Lung (tissue), 12 donors: ENCODE data around the gene ALX4. TPM values are rescaled to one million over a fixed set of nuclear protein-coding genes. Genes with fewer than 3 reads are reported as not detected.

ENCODE experiments used
- ATAC-seq: fragments of 200-7000 bp; cut with Tn5 transposase; one replicate; pipeline ENCODE4 v1.9.1; 2020; ENCODE audit warnings: moderate number of reproducible peaks; ENCODE audit not compliant: insufficient read depth, low FRiP score
- DNase-seq, 3 donors: peaks; one replicate each; pipeline ENCODE4 v3.0.0-alpha.2; 2013 to 2017
- H3K27ac ChIP-seq, 2 donors: one replicate each; pipeline ENCODE4 v1.5.1; 2013; ENCODE audit warnings: mild to moderate bottlenecking in 2 of 2, moderate library complexity in 2 of 2, control low read depth in 1 of 2, inconsistent platforms in 1 of 2, low read depth in 1 of 2, low read length in 1 of 2
- H3K27me3 ChIP-seq, 3 donors: one replicate each; pipeline ENCODE4 v1.5.1; 2013; ENCODE audit warnings: low read length in 2 of 3; ENCODE audit not compliant: control insufficient read depth in 3 of 3, insufficient read depth in 3 of 3
- H3K36me3 ChIP-seq, 4 donors: one replicate each; pipeline ENCODE4 v1.5.1; 2013; ENCODE audit warnings: low read length in 4 of 4, mild to moderate bottlenecking in 1 of 4, moderate library complexity in 1 of 4; ENCODE audit not compliant: control insufficient read depth in 4 of 4, insufficient read depth in 4 of 4
- H3K4me1 ChIP-seq, 5 donors: one replicate each; pipeline ENCODE4 v1.5.1; 2013; ENCODE audit warnings: low read length in 5 of 5, mild to moderate bottlenecking in 2 of 5, moderate library complexity in 1 of 5; ENCODE audit not compliant: control insufficient read depth in 5 of 5, insufficient read depth in 5 of 5
- H3K4me3 ChIP-seq: one replicate; pipeline ENCODE4 v1.5.1; 2013; ENCODE audit warnings: mild to moderate bottlenecking, control low read depth, moderate library complexity
- H3K9ac ChIP-seq, 2 donors: one replicate each; pipeline ENCODE4 v1.5.1; 2013; ENCODE audit warnings: low read length in 2 of 2, control low read depth in 1 of 2; ENCODE audit not compliant: insufficient read depth in 1 of 2
- H3K9me3 ChIP-seq, 4 donors: one replicate each; pipeline ENCODE4 v1.5.1; 2013; ENCODE audit warnings: low read length in 3 of 4, mild to moderate bottlenecking in 1 of 4, moderate library complexity in 1 of 4; ENCODE audit not compliant: control insufficient read depth in 4 of 4, insufficient read depth in 3 of 4
- WGBS, 2 donors: extraction: QIAGEN DNeasy Blood & Tissue Kit; methylation state at CpG; one replicate each; pipeline ENCODE4 v1.1.7; 2013; 5-methylcytosine and 5-hydroxymethylcytosine counted together
- polyA plus RNA-seq, 2 donors: library from polyadenylated mRNA; stranded (reverse); fragments of 200-250 nt; gene quantifications; one replicate each; pipeline ENCODE4 v1.2.1, GENCODE V29; 2013
- total RNA-seq, 2 donors: library from RNA; depleted of rRNA in 1 of 2; stranded (reverse); fragments of >200 nt in 1 of 2; gene quantifications; one replicate each; pipeline ENCODE4 v1.2.1, GENCODE V29; 2014 to 2021
- TF ChIP-seq, protein P1 (sequence below): IDR thresholded peaks from 2 replicates; pipeline ENCODE4 v1.5.1; 2012; ENCODE audit warnings: mild to moderate bottlenecking; ENCODE audit errors: control extremely low read depth, extremely low read depth
- donor health status: control.
- donor health status: control.
- donor health status: Bipolar disorder and iron deficiency.
- donor health status: healthy.
- donor health status: DM: yes; HTN: yes; CAD: no.

ALX4 gene
- total and polyA plus RNA-seq, 4 donors = 0.01 to 0.06 TPM; not detected in 2

- H3K4me1 ChIP-seq = peaks cover 7 to 41% (median 25%) of the 10 kb centered on the region in 5 donors
- H3K9me3 ChIP-seq = no peaks in the 10 kb centered on the region
- no peak overlapping the region for H3K27ac ChIP-seq
- DNase-seq (no peak), ATAC-seq (no peak)
- H3K9ac ChIP-seq = no peak overlapping the region
- TF ChIP-seq, protein P1, sequence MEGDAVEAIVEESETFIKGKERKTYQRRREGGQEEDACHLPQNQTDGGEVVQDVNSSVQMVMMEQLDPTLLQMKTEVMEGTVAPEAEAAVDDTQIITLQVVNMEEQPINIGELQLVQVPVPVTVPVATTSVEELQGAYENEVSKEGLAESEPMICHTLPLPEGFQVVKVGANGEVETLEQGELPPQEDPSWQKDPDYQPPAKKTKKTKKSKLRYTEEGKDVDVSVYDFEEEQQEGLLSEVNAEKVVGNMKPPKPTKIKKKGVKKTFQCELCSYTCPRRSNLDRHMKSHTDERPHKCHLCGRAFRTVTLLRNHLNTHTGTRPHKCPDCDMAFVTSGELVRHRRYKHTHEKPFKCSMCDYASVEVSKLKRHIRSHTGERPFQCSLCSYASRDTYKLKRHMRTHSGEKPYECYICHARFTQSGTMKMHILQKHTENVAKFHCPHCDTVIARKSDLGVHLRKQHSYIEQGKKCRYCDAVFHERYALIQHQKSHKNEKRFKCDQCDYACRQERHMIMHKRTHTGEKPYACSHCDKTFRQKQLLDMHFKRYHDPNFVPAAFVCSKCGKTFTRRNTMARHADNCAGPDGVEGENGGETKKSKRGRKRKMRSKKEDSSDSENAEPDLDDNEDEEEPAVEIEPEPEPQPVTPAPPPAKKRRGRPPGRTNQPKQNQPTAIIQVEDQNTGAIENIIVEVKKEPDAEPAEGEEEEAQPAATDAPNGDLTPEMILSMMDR = no peak
- peaks cover 0 to 6% (median 5%) of the 10 kb centered on the region in 4 donors for H3K36me3 ChIP-seq
- H3K27me3 ChIP-seq = no peaks in the 10 kb centered on the region
- no peak overlapping the region for H3K4me3 ChIP-seq
- WGBS, 2 donors = 93 to 96% methylated on average over 8 of the region's 8 CpGs
Observed at GRCh38 chr11:44244639-44245310, 65.2 kb downstream of the ALX4 start.

- H3K36me3 ChIP-seq = peaks cover 0 to 6% (median 3%) of the 10 kb centered on the region in 4 donors
- peak; percentile 51 to 78 (median 76) for DNase-seq
- no peak overlapping the region for H3K4me3 ChIP-seq
- H3K27me3 ChIP-seq = no peaks in the 10 kb centered on the region
- TF ChIP-seq, protein P1 = no peak
- 69 to 71% methylated on average over 6 of the region's 6 CpGs for WGBS, 2 donors
- H3K27ac ChIP-seq = no peak overlapping the region
- no peak for ATAC-seq
- H3K4me1 ChIP-seq = peaks cover 7 to 41% (median 25%) of the 10 kb centered on the region in 5 donors
- H3K9ac ChIP-seq = no peak overlapping the region
- no peaks in the 10 kb centered on the region for H3K9me3 ChIP-seq
Observed at GRCh38 chr11:44243595-44244343, 66.2 kb downstream of the ALX4 start.

DNA sequence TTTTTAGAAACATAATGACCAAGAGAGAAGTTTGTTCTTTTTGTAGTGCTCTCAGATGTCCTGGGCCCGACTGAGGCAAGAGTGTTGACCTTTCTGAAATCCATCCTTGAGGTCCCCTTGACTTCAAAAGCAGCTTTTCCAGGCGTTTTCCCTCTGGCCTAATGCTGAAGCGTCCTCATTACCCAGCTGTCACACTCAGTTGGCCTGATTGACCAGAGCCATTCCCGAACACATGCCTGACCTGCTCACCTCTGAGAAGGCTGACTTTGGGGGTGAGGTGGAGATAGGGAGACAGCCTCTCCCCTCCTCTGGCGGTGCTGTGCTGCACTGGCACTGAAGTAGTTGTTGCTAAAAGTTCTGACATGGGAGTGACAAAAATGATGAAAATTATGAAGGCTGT lies 66.9 kb downstream of the ALX4 start:
- Histone ChIP-seq H3K9me3 (no peaks in the 10 kb centered on the region), H3K4me1 (peaks cover 7 to 41% (median 25%) of the 10 kb centered on the region in 5 donors), H3K27me3 (no peaks in the 10 kb centered on the region), H3K36me3 (peaks cover 0 to 8% (median 3%) of the 10 kb centered on the region in 4 donors), H3K27ac (no peak overlapping the region), H3K9ac (no peak overlapping the region), H3K4me3 (no peak overlapping the region)
- WGBS, 2 donors = 66 to 77% methylated on average over 5 of the region's 5 CpGs
- TF ChIP-seq, protein P1 = no peak
- ATAC-seq (no peak), DNase-seq (peak in 1 of 3 donors; percentile 35)
